ENCODE measurements around the gene CENATAC.

DNA sequence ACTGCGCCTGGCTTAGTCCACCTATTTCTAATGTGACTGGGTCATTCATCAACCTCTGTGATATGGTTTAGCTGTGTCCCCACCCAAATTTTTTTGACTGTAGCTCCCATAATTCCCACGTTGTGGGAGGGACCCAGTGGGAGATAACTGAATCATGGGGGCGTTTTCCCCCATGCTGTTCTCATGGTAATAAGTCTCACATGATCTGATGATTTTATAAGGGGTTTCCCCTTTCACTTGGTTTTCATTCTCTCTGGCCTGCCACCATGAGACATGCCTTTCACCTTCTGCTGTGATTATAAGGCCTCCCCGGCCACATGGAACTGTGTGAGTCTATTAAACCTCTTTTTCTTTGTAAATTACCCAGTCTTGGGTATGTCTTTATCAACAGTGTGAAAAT, 8.7 kb downstream of the CENATAC start:
- TF ChIP-seq, protein P1, sequence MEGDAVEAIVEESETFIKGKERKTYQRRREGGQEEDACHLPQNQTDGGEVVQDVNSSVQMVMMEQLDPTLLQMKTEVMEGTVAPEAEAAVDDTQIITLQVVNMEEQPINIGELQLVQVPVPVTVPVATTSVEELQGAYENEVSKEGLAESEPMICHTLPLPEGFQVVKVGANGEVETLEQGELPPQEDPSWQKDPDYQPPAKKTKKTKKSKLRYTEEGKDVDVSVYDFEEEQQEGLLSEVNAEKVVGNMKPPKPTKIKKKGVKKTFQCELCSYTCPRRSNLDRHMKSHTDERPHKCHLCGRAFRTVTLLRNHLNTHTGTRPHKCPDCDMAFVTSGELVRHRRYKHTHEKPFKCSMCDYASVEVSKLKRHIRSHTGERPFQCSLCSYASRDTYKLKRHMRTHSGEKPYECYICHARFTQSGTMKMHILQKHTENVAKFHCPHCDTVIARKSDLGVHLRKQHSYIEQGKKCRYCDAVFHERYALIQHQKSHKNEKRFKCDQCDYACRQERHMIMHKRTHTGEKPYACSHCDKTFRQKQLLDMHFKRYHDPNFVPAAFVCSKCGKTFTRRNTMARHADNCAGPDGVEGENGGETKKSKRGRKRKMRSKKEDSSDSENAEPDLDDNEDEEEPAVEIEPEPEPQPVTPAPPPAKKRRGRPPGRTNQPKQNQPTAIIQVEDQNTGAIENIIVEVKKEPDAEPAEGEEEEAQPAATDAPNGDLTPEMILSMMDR (IDR thresholded peaks at IDR 0.05), result no peak
- no peak for TF ChIP-seq POLR2A (IDR thresholded peaks at IDR 0.05)
